ENCODE results near the gene IGFBP3.

IGFBP3 gene

GRCh38 chr7:45910855-45911254, 10.2 kb downstream of the IGFBP3 start:
- no peak overlapping the region for H3K4me3 ChIP-seq (replicated peaks in 1 of 2; ENCODE audit: low read depth in 2 of 2, low read length in 2 of 2)
- no peak for DNase-seq (ENCODE audit: low read depth in 2 of 2)
- TF ChIP-seq CTCF (IDR thresholded peaks at IDR 0.05; ENCODE audit: low read depth, low read length): no peak

DNA sequence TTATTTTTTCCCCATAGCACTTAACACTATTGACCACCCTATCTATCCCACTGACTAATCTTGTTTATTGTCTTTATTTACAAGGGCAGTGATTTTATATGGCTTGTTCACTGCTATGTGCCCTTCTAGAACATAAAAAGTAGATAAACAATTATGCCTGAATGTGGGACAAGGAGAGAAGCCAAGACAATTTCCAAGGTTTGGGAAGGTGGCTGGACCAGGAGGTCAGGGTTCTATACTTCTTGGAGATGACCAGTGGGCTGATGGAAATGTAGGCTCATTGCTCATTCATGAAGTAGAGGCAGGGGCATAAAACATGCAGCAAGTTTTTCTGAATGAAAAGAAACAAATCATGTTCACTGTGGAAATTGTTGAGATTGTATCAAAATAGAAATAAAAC, 11.5 kb downstream of the IGFBP3 start:
- no peak for TF ChIP-seq CTCF (IDR thresholded peaks at IDR 0.05; ENCODE audit: low read depth, low read length)
- DNase-seq (ENCODE audit: low read depth in 2 of 2): no peak
- H3K4me3 ChIP-seq (replicated peaks in 1 of 2; ENCODE audit: low read depth in 2 of 2, low read length in 2 of 2): no peak overlapping the region

GRCh38 chr7:45902820-45903219, 18.3 kb downstream of the IGFBP3 start:
- no peak for DNase-seq (ENCODE audit: low read depth in 2 of 2)
- H3K4me3 ChIP-seq (replicated peaks in 1 of 2; ENCODE audit: low read depth in 2 of 2, low read length in 2 of 2): no peak overlapping the region
- peak; percentile 17 for TF ChIP-seq CTCF (IDR thresholded peaks at IDR 0.05; ENCODE audit: low read depth, low read length)

DNA sequence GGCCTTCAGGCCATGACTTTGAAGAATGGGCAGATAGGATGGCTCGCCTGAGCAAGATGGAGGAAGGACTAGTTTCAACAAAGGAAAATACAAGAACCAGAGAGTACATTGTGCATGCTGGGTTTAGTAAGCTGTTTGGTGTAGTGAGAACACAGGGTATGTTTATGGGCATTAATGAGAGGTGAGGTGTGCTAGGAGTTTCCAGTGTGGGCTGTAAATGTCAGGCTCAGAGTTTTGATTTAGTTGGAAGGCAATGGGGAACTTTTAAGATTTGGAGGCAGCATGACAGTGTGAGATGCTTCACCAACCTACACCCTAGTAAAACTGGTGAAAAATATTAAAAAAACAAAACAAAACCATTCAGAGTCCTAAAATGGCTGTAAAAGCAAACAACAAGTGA, 19.5 kb downstream of the IGFBP3 start:
- no peak for DNase-seq (ENCODE audit: low read depth in 2 of 2)
- H3K4me3 ChIP-seq (replicated peaks in 1 of 2; ENCODE audit: low read depth in 2 of 2, low read length in 2 of 2): no peak overlapping the region
- TF ChIP-seq CTCF (IDR thresholded peaks at IDR 0.05; ENCODE audit: low read depth, low read length): no peak

GRCh38 chr7:45898222-45898621, 22.9 kb downstream of the IGFBP3 start:
- no peak overlapping the region for H3K4me3 ChIP-seq (replicated peaks in 1 of 2; ENCODE audit: low read depth in 2 of 2, low read length in 2 of 2)
- DNase-seq (ENCODE audit: low read depth in 2 of 2): peak in 1 of 2 donors; percentile 73
- TF ChIP-seq CTCF (IDR thresholded peaks at IDR 0.05; ENCODE audit: low read depth, low read length): no peak

- TF ChIP-seq CTCF (IDR thresholded peaks at IDR 0.05; ENCODE audit: low read depth, low read length): no peak
- no peak overlapping the region for H3K4me3 ChIP-seq (replicated peaks in 1 of 2; ENCODE audit: low read depth in 2 of 2, low read length in 2 of 2)
- peak; percentile 79 to 90 for DNase-seq (ENCODE audit: low read depth in 2 of 2)
Observed at GRCh38 chr7:45897042-45897690, 23.9 kb downstream of the IGFBP3 start.

- no peak overlapping the region for H3K4me3 ChIP-seq (replicated peaks in 1 of 2; ENCODE audit: low read depth in 2 of 2, low read length in 2 of 2)
- no peak for TF ChIP-seq CTCF (IDR thresholded peaks at IDR 0.05; ENCODE audit: low read depth, low read length)
- DNase-seq (ENCODE audit: low read depth in 2 of 2): no peak
Observed at GRCh38 chr7:45894665-45895062, 26.4 kb downstream of the IGFBP3 start.
